Right ventricle myocardium superior (tissue), 1 donor: ENCODE data around the gene DCXR. TPM values are rescaled to one million over a fixed set of nuclear protein-coding genes. Genes with fewer than 3 reads are reported as not detected.
"Not testable (repeated sequence)": the region's sequence is repeated elsewhere in the genome, so short reads cannot be mapped to it uniquely, and the experiment has no call there.

ENCODE experiments used
- ATAC-seq: fragments of 200-7000 bp; cut with Tn5 transposase; one replicate; pipeline ENCODE4 v1.9.1; 2020; ENCODE audit warnings: mild to moderate bottlenecking; ENCODE audit not compliant: poor library complexity
- DNase-seq: peaks from one replicate; pipeline ENCODE4 v3.0.0-alpha.2; 2020
- intact Hi-C: fragments of 100-400 bp; cut with DNase I; formaldehyde crosslinking; loops from one replicate; pipeline ENCODE4 v1.11.2; 2022
- total RNA-seq: library from RNA; stranded (reverse); fragmentation: NEBNext Ultra II Directional; extraction: Animal tissue kit (Norgen Biotek cat#: 25700); gene quantifications from one replicate; pipeline ENCODE4 v1.2.1, GENCODE V29; 2021
- donor health status: DM: no; HTN: yes; CAD: no; lungs with severe emphysema.

Gene DCXR
- total RNA-seq, 1 donor from 2014 or later: 178 TPM

GRCh38 chr17:82047914-82048570 lies 10.5 kb upstream of the DCXR start:
- intact Hi-C loops: no loop called here
- DNase-seq (no peak), ATAC-seq (no peak)

- intact Hi-C loops: no loop called here
- ATAC-seq: no peak
- no peak for DNase-seq
Measured at GRCh38 chr17:82047379-82047778, 9.9 kb upstream of the DCXR start.

GRCh38 chr17:82046903-82047302 lies 9.4 kb upstream of the DCXR start:
- DNase-seq: no peak
- ATAC-seq: no peak
- intact Hi-C loops: no loop called here

GRCh38 chr17:82045936-82046484 lies 8.5 kb upstream of the DCXR start:
- no peak for ATAC-seq
- no peak for DNase-seq
- intact Hi-C loops: no loop called here

- ATAC-seq (no peak), DNase-seq (no peak)
- intact Hi-C loops: no loop called here
Measured at GRCh38 chr17:82043507-82043906, 6.0 kb upstream of the DCXR start.

- DNase-seq (no peak), ATAC-seq (no peak)
- intact Hi-C loops: no loop called here
Measured at GRCh38 chr17:82042649-82043048, 5.2 kb upstream of the DCXR start.

- intact Hi-C loops: no loop called here
Measured at GRCh38 chr17:82041144-82041814, 3.8 kb upstream of the DCXR start.

GRCh38 chr17:82039695-82040299 lies 2.3 kb upstream of the DCXR start:
- ATAC-seq: no peak
- DNase-seq: no peak
- intact Hi-C loops: loop anchor here (5.0 kb wide), 1 partner anchor 58 kb away; the partner anchor contains the start of gene FASN

More at GRCh38 chr17:82041144-82041814, 3.8 kb upstream of the DCXR start:
- ATAC-seq: no peak
- no peak for DNase-seq

- intact Hi-C loops: loop anchor here (5.0 kb wide), 1 partner anchor 58 kb away; the partner anchor contains the start of gene FASN
- not testable (repeated sequence) for DNase-seq, ATAC-seq
Measured at GRCh38 chr17:82038796-82039409, 1.4 kb upstream of the DCXR start.

- DNase-seq: no peak
- intact Hi-C loops: loop anchor here (5.0 kb wide), 1 partner anchor 59 kb away; the partner anchor contains the start of gene FASN
- no peak for ATAC-seq
Measured at GRCh38 chr17:82037889-82038195, 345 bp upstream of the DCXR start.

GRCh38 chr17:82036634-82037091 lies 834 bp downstream of the DCXR start:
- ATAC-seq: no peak
- intact Hi-C loops: loop anchor here (5.0 kb wide), 1 partner anchor 61 kb away; the partner anchor contains the start of gene FASN
- no peak for DNase-seq

GRCh38 chr17:82035956-82036633 lies 1.4 kb downstream of the DCXR start:
- ATAC-seq (no peak), DNase-seq (no peak)
- intact Hi-C loops: loop anchor here (5.0 kb wide), 1 partner anchor 61 kb away; the partner anchor contains the start of gene FASN

GRCh38 chr17:82035488-82035887 lies 2.0 kb downstream of the DCXR start:
- ATAC-seq: no peak
- intact Hi-C loops: loop anchor here (5.0 kb wide), 1 partner anchor 62 kb away; the partner anchor contains the start of gene FASN
- DNase-seq: no peak

- DNase-seq (no peak), ATAC-seq (no peak)
- intact Hi-C loops: loop anchor here (5.0 kb wide), 1 partner anchor 63 kb away; the partner anchor contains the start of gene FASN
Measured at GRCh38 chr17:82034371-82035011, 3.0 kb downstream of the DCXR start.

- ATAC-seq (no peak), DNase-seq (no peak)
- intact Hi-C loops: no loop called here
Measured at GRCh38 chr17:82033359-82034085, 4.0 kb downstream of the DCXR start.

GRCh38 chr17:82031885-82032627 lies 5.4 kb downstream of the DCXR start:
- intact Hi-C loops: no loop called here
- no peak for ATAC-seq
- DNase-seq: no peak
